HG03196 (cell line): ENCODE measurements around the gene PTMS.
A peak's percentile ranks its signal among the peaks of the same experiment; 100 is the strongest.

Source experiments
- ATAC-seq: cut with Tn5 transposase; IDR thresholded peaks from one replicate; pipeline ENCODE4 v1.9.1; 2021; ENCODE audit not compliant: unreplicated experiment

PTMS gene

DNA sequence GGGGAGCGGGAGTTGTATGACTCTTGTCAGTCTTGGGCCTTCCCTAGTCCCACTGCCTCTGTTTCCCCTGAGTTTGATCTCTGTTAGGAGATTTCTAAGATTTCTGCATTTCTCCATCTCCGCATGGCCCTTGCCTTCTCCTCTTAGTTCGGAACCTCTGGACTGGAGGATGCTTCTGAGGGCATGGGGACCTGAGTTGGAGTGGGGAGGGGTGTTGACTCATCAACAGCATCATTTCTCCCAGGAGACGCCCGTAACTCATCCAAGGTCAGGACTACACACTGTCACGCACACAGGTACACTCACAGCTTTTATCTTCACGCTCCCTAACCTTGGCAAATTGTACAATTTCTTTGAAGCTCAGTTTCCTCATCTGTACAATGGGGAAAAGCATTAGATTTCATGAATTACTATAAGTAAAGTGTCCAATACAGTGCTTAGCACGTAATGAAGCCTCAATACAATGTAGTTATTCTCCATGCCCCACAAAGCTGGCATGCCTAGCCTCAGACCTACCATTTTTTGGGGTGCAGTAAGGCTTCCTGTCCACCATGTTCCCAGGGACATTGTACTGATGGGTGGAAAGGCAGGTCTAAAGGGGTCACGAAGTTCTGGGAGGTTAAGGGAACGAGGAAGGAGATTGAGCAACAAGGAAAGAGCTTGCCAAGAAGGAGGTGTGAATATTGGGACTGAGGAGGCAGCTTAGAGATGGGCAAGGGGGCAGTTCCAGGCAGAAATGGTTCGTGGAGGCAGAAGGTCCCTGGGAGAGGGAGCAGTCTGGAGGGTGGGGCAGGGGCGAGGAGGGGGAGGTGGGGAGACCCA lies 5.6 kb downstream of the PTMS start:
- no peak for ATAC-seq

DNA sequence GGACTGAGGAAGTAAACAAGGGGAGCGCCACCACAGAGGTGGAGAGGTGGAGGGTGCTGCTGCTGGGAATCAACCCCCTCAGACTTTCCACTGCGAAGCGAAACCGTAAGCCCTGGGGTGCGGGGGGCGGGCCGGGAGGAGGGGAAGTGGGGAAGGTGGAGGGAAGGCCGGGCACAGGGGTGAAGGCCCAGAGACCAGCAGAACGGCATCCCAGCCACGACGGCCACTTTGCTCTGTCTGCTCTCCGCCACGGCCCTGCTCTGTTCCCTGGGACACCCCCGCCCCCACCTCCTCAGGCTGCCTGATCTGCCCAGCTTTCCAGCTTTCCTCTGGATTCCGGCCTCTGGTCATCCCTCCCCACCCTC lies 6.2 kb downstream of the PTMS start, which contains the start of gene LAG3:
Gene LAG3, plus strand, starts transcription at position 190 of the 365 bp plus-strand sequence. CDS start 333 bp downstream, outside the sequence.
- ATAC-seq: no peak

DNA sequence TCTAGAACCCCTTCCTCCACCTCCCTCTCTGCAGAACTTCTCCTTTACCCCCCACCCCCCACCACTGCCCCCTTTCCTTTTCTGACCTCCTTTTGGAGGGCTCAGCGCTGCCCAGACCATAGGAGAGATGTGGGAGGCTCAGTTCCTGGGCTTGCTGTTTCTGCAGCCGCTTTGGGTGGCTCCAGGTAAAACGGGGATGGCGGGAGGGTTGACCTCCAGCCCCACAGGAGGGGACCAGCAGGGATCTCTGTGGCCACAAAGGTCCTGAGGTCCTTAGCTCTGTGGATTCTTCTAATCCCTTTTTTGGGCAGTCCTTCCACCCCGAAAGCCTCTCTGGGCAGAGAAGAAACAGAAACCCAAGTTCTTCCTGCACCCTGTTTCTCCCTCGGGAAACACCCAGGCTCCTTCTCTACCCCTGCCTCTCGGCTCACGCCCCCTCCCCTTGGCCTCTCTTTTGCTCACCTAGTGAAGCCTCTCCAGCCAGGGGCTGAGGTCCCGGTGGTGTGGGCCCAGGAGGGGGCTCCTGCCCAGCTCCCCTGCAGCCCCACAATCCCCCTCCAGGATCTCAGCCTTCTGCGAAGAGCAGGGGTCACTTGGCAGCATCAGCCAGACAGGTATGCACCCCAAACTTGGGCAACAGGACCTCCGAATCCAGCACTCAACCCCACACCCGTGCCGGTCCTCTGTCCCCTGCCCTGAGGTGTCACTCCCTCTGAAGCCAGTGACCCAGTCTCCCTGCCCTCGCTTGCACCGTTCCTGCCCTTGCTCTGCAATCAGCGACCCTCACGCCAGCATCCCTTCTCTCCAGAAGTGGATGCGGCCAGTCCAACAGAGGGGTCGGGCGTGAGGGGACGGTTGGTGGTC lies 6.8 kb downstream of the PTMS start:
- no peak for ATAC-seq

DNA sequence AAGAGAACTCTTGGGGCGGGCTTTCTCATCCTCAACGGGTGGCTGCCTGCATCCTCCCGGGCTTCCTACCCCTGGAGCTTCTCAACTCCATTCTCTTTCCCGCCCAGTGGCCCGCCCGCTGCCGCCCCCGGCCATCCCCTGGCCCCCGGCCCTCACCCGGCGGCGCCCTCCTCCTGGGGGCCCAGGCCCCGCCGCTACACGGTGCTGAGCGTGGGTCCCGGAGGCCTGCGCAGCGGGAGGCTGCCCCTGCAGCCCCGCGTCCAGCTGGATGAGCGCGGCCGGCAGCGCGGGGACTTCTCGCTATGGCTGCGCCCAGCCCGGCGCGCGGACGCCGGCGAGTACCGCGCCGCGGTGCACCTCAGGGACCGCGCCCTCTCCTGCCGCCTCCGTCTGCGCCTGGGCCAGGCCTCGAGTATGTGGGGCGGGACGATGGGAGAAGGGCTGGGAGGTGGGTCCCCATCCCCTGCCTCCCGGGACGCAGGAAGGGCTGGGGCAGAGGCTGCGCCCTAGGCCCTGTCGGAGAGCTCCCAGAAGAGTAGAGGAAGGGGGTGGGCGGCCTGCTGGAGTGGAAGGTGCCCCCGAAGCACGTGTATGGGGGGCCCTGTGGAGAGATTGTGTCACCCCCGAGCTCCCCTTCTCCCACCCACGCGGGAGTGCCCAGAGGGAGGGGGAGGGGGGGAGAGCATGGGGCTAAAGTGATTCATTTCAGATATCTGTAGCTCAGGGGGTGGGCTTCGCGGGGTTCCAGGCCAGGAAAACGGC lies 7.6 kb downstream of the PTMS start:
- no peak for ATAC-seq

- no peak for ATAC-seq
These were observed 8.4 kb downstream of the PTMS start for GRCh38 chr12:6774499-6775062.

- no peak for ATAC-seq
These were observed 9.3 kb downstream of the PTMS start for GRCh38 chr12:6775185-6776174.

GRCh38 chr12:6777386-6777785 lies 11.2 kb downstream of the PTMS start:
- ATAC-seq: no peak

DNA sequence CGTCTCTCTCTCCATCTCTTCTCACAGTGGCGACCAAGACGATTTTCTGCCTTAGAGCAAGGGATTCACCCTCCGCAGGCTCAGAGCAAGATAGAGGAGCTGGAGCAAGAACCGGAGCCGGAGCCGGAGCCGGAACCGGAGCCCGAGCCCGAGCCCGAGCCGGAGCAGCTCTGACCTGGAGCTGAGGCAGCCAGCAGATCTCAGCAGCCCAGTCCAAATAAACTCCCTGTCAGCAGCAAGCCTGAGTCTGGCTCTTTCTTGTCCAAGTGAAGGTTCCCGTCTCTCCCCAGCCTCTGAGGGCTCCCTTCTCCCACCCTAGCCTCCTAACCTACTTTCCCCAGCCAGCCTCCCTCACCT lies 12.0 kb downstream of the PTMS start:
- no peak for ATAC-seq

DNA sequence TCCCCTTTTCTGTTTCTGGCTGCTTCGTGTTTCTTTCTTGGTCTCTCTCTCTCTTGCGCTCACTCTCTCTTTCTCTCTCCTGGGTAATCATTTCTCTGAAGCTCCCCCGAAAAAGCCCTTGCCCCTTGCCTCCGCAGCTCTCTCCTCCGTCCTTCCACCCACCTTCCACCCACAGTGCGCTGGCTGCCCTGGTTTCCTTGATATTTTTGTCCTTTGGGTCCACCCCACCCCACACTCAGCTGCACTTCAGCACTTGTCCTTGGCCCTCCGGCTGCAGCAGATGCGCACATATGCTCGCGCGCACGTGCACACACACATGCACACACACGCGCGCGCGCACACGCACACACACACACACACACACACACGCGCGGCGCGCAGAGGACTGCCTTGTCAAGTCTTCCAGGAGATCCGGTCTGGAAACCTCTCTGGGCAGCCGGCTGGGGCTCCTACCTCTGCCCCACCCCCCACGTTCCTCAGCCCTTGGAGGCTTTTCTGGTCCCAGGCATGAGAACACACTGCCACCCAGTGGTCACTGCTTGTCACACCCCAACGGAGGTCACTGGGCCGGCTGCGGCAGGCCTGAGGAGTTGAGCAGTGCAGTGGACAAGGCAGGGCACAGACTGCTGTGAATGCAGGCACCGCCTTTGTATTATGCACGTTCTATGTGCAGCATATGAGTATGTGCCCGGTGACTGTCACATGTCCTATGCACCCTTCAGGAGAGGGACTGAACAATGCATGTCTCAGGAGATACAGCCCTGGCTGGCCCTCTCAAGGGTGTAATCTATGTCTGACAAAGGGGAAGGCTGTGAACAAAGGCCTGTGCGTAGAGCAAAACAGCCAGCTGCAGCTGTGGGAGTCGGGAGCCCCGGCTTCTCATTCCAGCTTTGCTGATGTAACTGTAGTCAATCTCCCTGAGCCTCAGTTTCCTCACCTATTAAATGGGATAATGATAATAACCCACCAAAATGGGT lies 12.7 kb downstream of the PTMS start:
- peak; percentile 66 for ATAC-seq

- no peak for ATAC-seq
These were observed 13.7 kb downstream of the PTMS start for GRCh38 chr12:6779708-6780432.

- no peak for ATAC-seq
These were observed 14.4 kb downstream of the PTMS start for GRCh38 chr12:6780573-6780972.

GRCh38 chr12:6782119-6782518 lies 16.0 kb downstream of the PTMS start:
- no peak for ATAC-seq

- no peak for ATAC-seq
These were observed 16.8 kb downstream of the PTMS start for GRCh38 chr12:6782850-6783566.

GRCh38 chr12:6783828-6784227 lies 17.7 kb downstream of the PTMS start:
- ATAC-seq: no peak

DNA sequence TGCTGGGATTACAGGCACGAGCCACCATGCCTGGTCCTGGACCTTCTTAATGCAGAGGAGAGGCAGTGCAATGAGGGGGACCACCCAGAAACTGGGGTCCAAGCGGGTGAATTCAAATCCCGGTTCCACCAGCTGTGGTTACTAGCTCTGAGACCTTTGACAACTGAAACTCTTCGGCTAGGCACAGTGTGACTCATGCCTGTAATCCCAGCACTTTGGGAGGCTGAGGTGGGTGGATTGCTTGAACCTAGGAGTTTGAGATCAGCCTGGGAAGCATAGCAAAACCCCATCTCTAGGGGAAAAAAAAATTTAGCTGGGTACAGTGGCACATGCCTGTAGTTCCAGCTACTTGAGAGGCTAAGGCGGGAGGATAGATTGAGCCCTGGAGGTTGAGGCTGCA lies 18.1 kb downstream of the PTMS start:
- no peak for ATAC-seq

DNA sequence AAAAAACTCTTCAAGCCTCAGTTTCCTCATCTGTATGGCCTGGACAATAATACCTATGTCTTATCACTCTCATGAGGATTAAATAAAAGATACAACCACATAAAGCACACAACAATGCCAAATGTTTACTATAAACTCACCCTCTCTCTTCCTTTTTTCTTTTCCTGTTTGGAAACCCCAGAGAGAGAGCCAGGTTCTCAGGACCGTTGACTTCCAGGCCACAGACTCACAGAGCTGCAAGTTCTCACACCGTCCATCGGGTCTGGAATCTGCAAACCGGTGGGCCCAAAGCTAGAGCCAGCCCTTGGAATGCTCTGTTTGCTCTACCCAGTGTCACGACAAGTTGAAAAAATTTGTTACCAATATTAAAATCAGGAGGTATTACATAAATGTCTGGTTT lies 18.6 kb downstream of the PTMS start:
- no peak for ATAC-seq

GRCh38 chr12:6786416-6787094 lies 20.4 kb downstream of the PTMS start:
- no peak for ATAC-seq
